ENCODE data around the gene MFAP3L. TPM values are rescaled to one million over a fixed set of nuclear protein-coding genes. Genes with fewer than 3 reads are reported as not detected.

Gene MFAP3L
- total RNA-seq, 1 experiment from 2014 or later = 32.1 TPM

- no peak for DNase-seq (ENCODE audit: low read depth, low spot score)
- in situ Hi-C loops (cut with HindIII; ENCODE audit: low pct_unique_long_range_greater_than_20kb, low sequenced_read_pairs) = loop anchor here (25.0 kb wide), 1 partner anchor 222 kb away; no protein-coding TSS in a partner anchor
These were observed 7.8 kb upstream of the MFAP3L start for GRCh38 chr4:170033999-170034398.

- DNase-seq (ENCODE audit: low read depth, low spot score) = no peak
- in situ Hi-C loops (cut with HindIII; ENCODE audit: low pct_unique_long_range_greater_than_20kb, low sequenced_read_pairs) = loop anchor here (25.0 kb wide), 1 partner anchor 218 kb away; no protein-coding TSS in a partner anchor
These were observed 3.9 kb upstream of the MFAP3L start for GRCh38 chr4:170030121-170030520.

GRCh38 chr4:170027181-170027829 is 1.1 kb upstream of the MFAP3L start:
- in situ Hi-C loops (cut with HindIII; ENCODE audit: low pct_unique_long_range_greater_than_20kb, low sequenced_read_pairs) = loop anchor here (25.0 kb wide), 1 partner anchor 215 kb away; no protein-coding TSS in a partner anchor
- DNase-seq (ENCODE audit: low read depth, low spot score) = peak; percentile 95

- peak; percentile 22 for DNase-seq (ENCODE audit: low read depth, low spot score)
- in situ Hi-C loops (cut with HindIII; ENCODE audit: low pct_unique_long_range_greater_than_20kb, low sequenced_read_pairs) = loop anchor here (25.0 kb wide), 1 partner anchor 213 kb away; no protein-coding TSS in a partner anchor
These were observed 507 bp downstream of the MFAP3L start for GRCh38 chr4:170025523-170026252.

- peak; percentile 63 for DNase-seq (ENCODE audit: low read depth, low spot score)
- in situ Hi-C loops (cut with HindIII; ENCODE audit: low pct_unique_long_range_greater_than_20kb, low sequenced_read_pairs) = no loop called here
These were observed 4.0 kb downstream of the MFAP3L start for GRCh38 chr4:170022211-170022610.

- DNase-seq (ENCODE audit: low read depth, low spot score) = no peak
- in situ Hi-C loops (cut with HindIII; ENCODE audit: low pct_unique_long_range_greater_than_20kb, low sequenced_read_pairs) = no loop called here
These were observed 8.9 kb downstream of the MFAP3L start for GRCh38 chr4:170017252-170017651.

GRCh38 chr4:170015285-170015684 is 10.9 kb downstream of the MFAP3L start:
- in situ Hi-C loops (cut with HindIII; ENCODE audit: low pct_unique_long_range_greater_than_20kb, low sequenced_read_pairs) = no loop called here

GRCh38 chr4:170014359-170015011 is 11.7 kb downstream of the MFAP3L start:
- in situ Hi-C loops (cut with HindIII; ENCODE audit: low pct_unique_long_range_greater_than_20kb, low sequenced_read_pairs) = no loop called here
- DNase-seq (ENCODE audit: low read depth, low spot score) = no peak

More at GRCh38 chr4:170015285-170015684, 10.9 kb downstream of the MFAP3L start:
- no peak for DNase-seq (ENCODE audit: low read depth, low spot score)

- no peak for DNase-seq (ENCODE audit: low read depth, low spot score)
- in situ Hi-C loops (cut with HindIII; ENCODE audit: low pct_unique_long_range_greater_than_20kb, low sequenced_read_pairs) = no loop called here
These were observed 13.6 kb downstream of the MFAP3L start for GRCh38 chr4:170012629-170012958.

GRCh38 chr4:170011921-170012628 is 14.1 kb downstream of the MFAP3L start:
- in situ Hi-C loops (cut with HindIII; ENCODE audit: low pct_unique_long_range_greater_than_20kb, low sequenced_read_pairs) = no loop called here
- DNase-seq (ENCODE audit: low read depth, low spot score) = no peak

GRCh38 chr4:170009291-170009690 is 16.9 kb downstream of the MFAP3L start:
- peak; percentile 19 for DNase-seq (ENCODE audit: low read depth, low spot score)
- in situ Hi-C loops (cut with HindIII; ENCODE audit: low pct_unique_long_range_greater_than_20kb, low sequenced_read_pairs) = no loop called here

GRCh38 chr4:170008801-170009200 is 17.4 kb downstream of the MFAP3L start:
- in situ Hi-C loops (cut with HindIII; ENCODE audit: low pct_unique_long_range_greater_than_20kb, low sequenced_read_pairs) = no loop called here
- DNase-seq (ENCODE audit: low read depth, low spot score) = no peak

- in situ Hi-C loops (cut with HindIII; ENCODE audit: low pct_unique_long_range_greater_than_20kb, low sequenced_read_pairs) = no loop called here
- peak; percentile 81 for DNase-seq (ENCODE audit: low read depth, low spot score)
These were observed 17.8 kb downstream of the MFAP3L start for GRCh38 chr4:170008371-170008770.

GRCh38 chr4:170007113-170007512 is 19.1 kb downstream of the MFAP3L start:
- peak; percentile 51 for DNase-seq (ENCODE audit: low read depth, low spot score)
- in situ Hi-C loops (cut with HindIII; ENCODE audit: low pct_unique_long_range_greater_than_20kb, low sequenced_read_pairs) = no loop called here

GRCh38 chr4:170005472-170005871 is 20.7 kb downstream of the MFAP3L start:
- DNase-seq (ENCODE audit: low read depth, low spot score) = peak; percentile 55
- in situ Hi-C loops (cut with HindIII; ENCODE audit: low pct_unique_long_range_greater_than_20kb, low sequenced_read_pairs) = no loop called here

- peak; percentile 89 for DNase-seq (ENCODE audit: low read depth, low spot score)
- in situ Hi-C loops (cut with HindIII; ENCODE audit: low pct_unique_long_range_greater_than_20kb, low sequenced_read_pairs) = no loop called here
These were observed 21.4 kb downstream of the MFAP3L start for GRCh38 chr4:170004651-170005295.
